Right cardiac atrium (tissue), 5 donors: ENCODE measurements around the gene IL17RB. TPM values are rescaled to one million over a fixed set of nuclear protein-coding genes. Genes with fewer than 3 reads are reported as not detected.

ENCODE experiments used
- ATAC-seq, 2 donors: fragments of 200-7000 bp; cut with Tn5 transposase; one replicate each; pipeline versions ENCODE4 v1.8.0 to v1.9.1; 2020; ENCODE audit warnings: moderate library complexity in 2 of 2, mild to moderate bottlenecking in 1 of 2
- DNase-seq, 3 donors: peaks; one replicate each; pipeline ENCODE4 v3.0.0-alpha.2; 2020
- H3K27ac ChIP-seq: one replicate; pipeline ENCODE4 v1.5.1; 2013; ENCODE audit warnings: mild to moderate bottlenecking, low read length, control low read depth, moderate library complexity
- H3K27me3 ChIP-seq: one replicate; pipeline ENCODE4 v1.6.1; 2013; ENCODE audit not compliant: control insufficient read depth, insufficient read depth
- H3K4me1 ChIP-seq: one replicate; pipeline ENCODE4 v1.6.1; 2013; ENCODE audit warnings: low read length; ENCODE audit not compliant: control insufficient read depth, insufficient read depth
- H3K4me3 ChIP-seq: one replicate; pipeline ENCODE4 v1.5.1; 2013; ENCODE audit warnings: low read length, control low read depth
- H3K9me3 ChIP-seq: one replicate; pipeline ENCODE4 v1.6.1; 2013; ENCODE audit warnings: low read length; ENCODE audit not compliant: control insufficient read depth
- WGBS: extraction: QIAGEN DNeasy Blood & Tissue Kit; methylation state at CpG from one replicate; pipeline ENCODE4 v1.1.7; 2013; 5-methylcytosine and 5-hydroxymethylcytosine counted together
- intact Hi-C, 4 donors: fragments of 100-400 bp; cut with DNase I; formaldehyde crosslinking; loops; one replicate each; pipeline versions ENCODE4 v1.11.0 to v1.14.0; 2022 to 2023
- polyA plus RNA-seq: library from polyadenylated mRNA; stranded (reverse); fragments of 200-250 nt; gene quantifications from one replicate; pipeline ENCODE4 v1.2.3, GENCODE V29; 2013
- total RNA-seq, 4 donors: library from RNA; stranded (reverse); fragmentation: NEBNext Ultra II Directional; extraction: Animal tissue kit (Norgen Biotek cat#: 25700); gene quantifications; one replicate each; pipeline ENCODE4 v1.2.1, GENCODE V29; 2021
- donor health status: healthy with polysubstance abuse.
- donor health status: DM: no; HTN: yes; CAD: no.
- donor health status: DM: no; HTN: no; CAD: no.
- donor health status: DM: no; HTN: yes; CAD: no; lungs with severe emphysema.
- donor health status: DM: yes; HTN: yes; CAD: no.

IL17RB gene
- total and polyA plus RNA-seq, 5 donors: 1.3 to 2.9 (median 1.9) TPM

- WGBS: 61% methylated on average over 5 of the region's 5 CpGs
- intact Hi-C loops: no loop called here
- no peaks in the 10 kb centered on the region for H3K27me3 ChIP-seq
- DNase-seq: no peak
- H3K4me3 ChIP-seq: no peak overlapping the region
- peak; percentile 9 to 50 for ATAC-seq
- no peaks in the 10 kb centered on the region for H3K9me3 ChIP-seq
- H3K27ac ChIP-seq: no peak overlapping the region
- peaks cover 2% of the 10 kb centered on the region for H3K4me1 ChIP-seq
Observed at GRCh38 chr3:53821631-53822121, 24.7 kb upstream of the IL17RB start.

- Histone ChIP-seq H3K27ac (no peak overlapping the region), H3K27me3 (no peaks in the 10 kb centered on the region), H3K4me1 (peaks cover 2% of the 10 kb centered on the region), H3K9me3 (no peaks in the 10 kb centered on the region), H3K4me3 (no peak overlapping the region)
- intact Hi-C loops: no loop called here
- DNase-seq (no peak), ATAC-seq (peak in 1 of 2 donors; percentile 8)
- 88% methylated on average over 14 of the region's 14 CpGs for WGBS
Observed at GRCh38 chr3:53822331-53822741, 24.0 kb upstream of the IL17RB start.

- no peak overlapping the region for H3K4me3 ChIP-seq
- H3K9me3 ChIP-seq: no peaks in the 10 kb centered on the region
- H3K27ac ChIP-seq: no peak overlapping the region
- peaks cover 2% of the 10 kb centered on the region for H3K4me1 ChIP-seq
- DNase-seq (no peak), ATAC-seq (peak in 1 of 2 donors; percentile 17)
- H3K27me3 ChIP-seq: no peaks in the 10 kb centered on the region
- WGBS: 97% methylated on average over 67 of the region's 67 CpGs
- intact Hi-C loops: no loop called here
Observed at GRCh38 chr3:53823026-53823955, 23.1 kb upstream of the IL17RB start.

- Histone ChIP-seq H3K27ac (no peak overlapping the region), H3K9me3 (no peaks in the 10 kb centered on the region), H3K4me3 (no peak overlapping the region), H3K4me1 (peaks cover 2% of the 10 kb centered on the region), H3K27me3 (no peaks in the 10 kb centered on the region)
- ATAC-seq (no peak), DNase-seq (no peak)
- WGBS: 69% methylated on average over 10 of the region's 10 CpGs
- intact Hi-C loops: no loop called here
Observed at GRCh38 chr3:53823956-53824657, 22.3 kb upstream of the IL17RB start.

- Histone ChIP-seq H3K27ac (no peak overlapping the region), H3K9me3 (no peaks in the 10 kb centered on the region), H3K4me3 (no peak overlapping the region), H3K4me1 (peaks cover 2% of the 10 kb centered on the region), H3K27me3 (no peaks in the 10 kb centered on the region)
- ATAC-seq (no peak), DNase-seq (no peak)
- 83% methylated on average over 4 of the region's 4 CpGs for WGBS
- intact Hi-C loops: no loop called here
Observed at GRCh38 chr3:53824795-53825194, 21.6 kb upstream of the IL17RB start.

- no peak overlapping the region for H3K4me3 ChIP-seq
- intact Hi-C loops: no loop called here
- no peak for DNase-seq
- no peaks in the 10 kb centered on the region for H3K9me3 ChIP-seq
- ATAC-seq: no peak
- H3K27ac ChIP-seq: no peak overlapping the region
- H3K27me3 ChIP-seq: no peaks in the 10 kb centered on the region
- 46% methylated on average over 1 of the region's 1 CpG for WGBS
- H3K4me1 ChIP-seq: peaks cover 2% of the 10 kb centered on the region
Observed at GRCh38 chr3:53826048-53826447, 20.3 kb upstream of the IL17RB start.

- 69% methylated on average over 1 of the region's 1 CpG for WGBS
- intact Hi-C loops: no loop called here
- no peak for DNase-seq
- H3K27ac ChIP-seq: no peak overlapping the region
- H3K4me3 ChIP-seq: no peak overlapping the region
- ATAC-seq: no peak
- H3K4me1 ChIP-seq: no peaks in the 10 kb centered on the region
- H3K27me3 ChIP-seq: no peaks in the 10 kb centered on the region
- H3K9me3 ChIP-seq: no peaks in the 10 kb centered on the region
Observed at GRCh38 chr3:53828581-53828980, 17.8 kb upstream of the IL17RB start.

- Histone ChIP-seq H3K27me3 (no peaks in the 10 kb centered on the region), H3K27ac (no peak overlapping the region), H3K4me1 (no peaks in the 10 kb centered on the region), H3K4me3 (no peak overlapping the region), H3K9me3 (no peaks in the 10 kb centered on the region)
- WGBS: 83% methylated on average over 2 of the region's 2 CpGs
- intact Hi-C loops: no loop called here
- DNase-seq: no peak
- no peak for ATAC-seq
Observed at GRCh38 chr3:53829605-53830004, 16.8 kb upstream of the IL17RB start.

GRCh38 chr3:53830944-53831343, 15.4 kb upstream of the IL17RB start:
- no peak for ATAC-seq
- Histone ChIP-seq H3K27me3 (no peaks in the 10 kb centered on the region), H3K27ac (no peak overlapping the region), H3K4me3 (no peak overlapping the region), H3K4me1 (no peaks in the 10 kb centered on the region), H3K9me3 (no peaks in the 10 kb centered on the region)
- 89% methylated on average over 6 of the region's 6 CpGs for WGBS
- DNase-seq: no peak
- intact Hi-C loops: no loop called here

GRCh38 chr3:53833053-53833645, 13.2 kb upstream of the IL17RB start:
- Histone ChIP-seq H3K27ac (no peak overlapping the region), H3K4me3 (no peak overlapping the region), H3K9me3 (no peaks in the 10 kb centered on the region), H3K27me3 (no peaks in the 10 kb centered on the region), H3K4me1 (no peaks in the 10 kb centered on the region)
- intact Hi-C loops: no loop called here
- ATAC-seq: no peak
- DNase-seq: no peak
- 85% methylated on average over 9 of the region's 9 CpGs for WGBS

GRCh38 chr3:53833700-53834099, 12.7 kb upstream of the IL17RB start:
- intact Hi-C loops: no loop called here
- DNase-seq (no peak), ATAC-seq (no peak)
- H3K4me3 ChIP-seq: no peak overlapping the region
- no peaks in the 10 kb centered on the region for H3K4me1 ChIP-seq
- H3K9me3 ChIP-seq: no peaks in the 10 kb centered on the region
- H3K27me3 ChIP-seq: no peaks in the 10 kb centered on the region
- no peak overlapping the region for H3K27ac ChIP-seq
- WGBS: 78% methylated on average over 5 of the region's 5 CpGs
